ENCODE data around the gene TNF.

The TNF gene

DNA sequence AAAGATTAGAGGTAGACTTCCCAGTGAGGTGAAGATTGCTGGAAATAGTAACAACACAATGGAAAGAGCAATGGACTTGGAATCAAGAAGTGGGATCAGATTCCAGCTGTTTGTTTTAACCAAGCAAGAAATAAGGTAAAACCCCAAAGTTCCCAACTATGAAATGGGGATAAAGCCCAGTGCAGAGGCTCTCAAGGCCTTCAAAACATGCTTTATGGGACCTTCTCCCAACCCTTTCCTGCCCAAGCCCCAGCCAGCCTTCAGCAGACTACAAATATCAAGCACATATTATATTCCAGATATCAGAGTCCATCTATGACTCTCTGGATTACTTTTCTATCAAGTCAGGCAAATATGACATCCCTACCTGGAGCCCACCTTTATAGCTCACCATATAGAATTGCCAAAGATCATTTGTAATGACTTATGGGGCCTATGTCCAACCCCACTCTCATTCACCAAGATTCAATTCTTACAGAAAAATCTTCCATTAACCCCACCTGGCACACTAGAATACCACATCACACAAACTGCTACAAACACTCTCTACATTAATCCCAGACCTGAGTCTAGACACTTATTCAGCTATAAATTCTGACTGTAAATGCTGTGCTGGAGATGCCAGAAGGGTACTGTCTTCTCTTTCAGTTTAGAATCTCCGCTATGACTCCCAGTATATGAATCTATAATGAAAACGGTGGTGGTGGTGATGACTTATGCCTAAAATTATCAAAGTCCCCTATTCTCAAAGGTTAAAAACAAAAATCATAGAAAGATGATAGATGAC, 39.6 kb upstream of the TNF start:
- H3K4me3 ChIP-seq (ENCODE audit: low read length): no peak overlapping the region
- TF ChIP-seq, protein P1, sequence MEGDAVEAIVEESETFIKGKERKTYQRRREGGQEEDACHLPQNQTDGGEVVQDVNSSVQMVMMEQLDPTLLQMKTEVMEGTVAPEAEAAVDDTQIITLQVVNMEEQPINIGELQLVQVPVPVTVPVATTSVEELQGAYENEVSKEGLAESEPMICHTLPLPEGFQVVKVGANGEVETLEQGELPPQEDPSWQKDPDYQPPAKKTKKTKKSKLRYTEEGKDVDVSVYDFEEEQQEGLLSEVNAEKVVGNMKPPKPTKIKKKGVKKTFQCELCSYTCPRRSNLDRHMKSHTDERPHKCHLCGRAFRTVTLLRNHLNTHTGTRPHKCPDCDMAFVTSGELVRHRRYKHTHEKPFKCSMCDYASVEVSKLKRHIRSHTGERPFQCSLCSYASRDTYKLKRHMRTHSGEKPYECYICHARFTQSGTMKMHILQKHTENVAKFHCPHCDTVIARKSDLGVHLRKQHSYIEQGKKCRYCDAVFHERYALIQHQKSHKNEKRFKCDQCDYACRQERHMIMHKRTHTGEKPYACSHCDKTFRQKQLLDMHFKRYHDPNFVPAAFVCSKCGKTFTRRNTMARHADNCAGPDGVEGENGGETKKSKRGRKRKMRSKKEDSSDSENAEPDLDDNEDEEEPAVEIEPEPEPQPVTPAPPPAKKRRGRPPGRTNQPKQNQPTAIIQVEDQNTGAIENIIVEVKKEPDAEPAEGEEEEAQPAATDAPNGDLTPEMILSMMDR (conservative IDR thresholded peaks at IDR 0.05; ENCODE audit: low read depth, low read length): no peak
- DNase-seq (ENCODE audit: low read depth): no peak

GRCh38 chr6:31538805-31539400, 36.5 kb upstream of the TNF start:
- peak overlapping the region; percentile 85 for H3K4me3 ChIP-seq (ENCODE audit: low read length)
- DNase-seq (ENCODE audit: low read depth): no peak
- TF ChIP-seq, protein P1 (conservative IDR thresholded peaks at IDR 0.05; ENCODE audit: low read depth, low read length): no peak

DNA sequence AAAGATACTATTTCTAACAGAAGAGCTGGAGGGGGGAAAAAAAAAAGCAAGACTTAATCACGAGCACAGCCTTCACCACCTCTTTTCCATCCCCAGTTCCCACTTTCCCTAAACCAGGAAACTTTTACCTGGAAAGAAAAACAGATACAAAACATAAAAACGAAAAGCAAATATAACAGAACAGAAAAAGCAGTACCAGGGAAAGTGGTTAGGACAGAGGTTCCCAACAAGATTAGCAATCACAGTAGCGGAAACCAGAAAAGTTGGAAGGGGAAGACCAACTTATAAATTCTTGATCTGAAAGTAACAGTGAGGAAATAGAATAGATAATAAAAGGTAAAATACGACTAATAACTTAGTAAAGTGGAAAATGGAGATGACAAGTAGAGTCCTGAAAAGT, 34.7 kb upstream of the TNF start:
- no peak for DNase-seq (ENCODE audit: low read depth)
- TF ChIP-seq, protein P1 (conservative IDR thresholded peaks at IDR 0.05; ENCODE audit: low read depth, low read length): no peak
- peak overlapping the region; percentile 85 for H3K4me3 ChIP-seq (ENCODE audit: low read length)

GRCh38 chr6:31541059-31541657, 34.2 kb upstream of the TNF start:
- TF ChIP-seq, protein P1 (conservative IDR thresholded peaks at IDR 0.05; ENCODE audit: low read depth, low read length): no peak
- H3K4me3 ChIP-seq (ENCODE audit: low read length): peak overlapping the region; percentile 85
- peak; percentile 19 for DNase-seq (ENCODE audit: low read depth)

DNA sequence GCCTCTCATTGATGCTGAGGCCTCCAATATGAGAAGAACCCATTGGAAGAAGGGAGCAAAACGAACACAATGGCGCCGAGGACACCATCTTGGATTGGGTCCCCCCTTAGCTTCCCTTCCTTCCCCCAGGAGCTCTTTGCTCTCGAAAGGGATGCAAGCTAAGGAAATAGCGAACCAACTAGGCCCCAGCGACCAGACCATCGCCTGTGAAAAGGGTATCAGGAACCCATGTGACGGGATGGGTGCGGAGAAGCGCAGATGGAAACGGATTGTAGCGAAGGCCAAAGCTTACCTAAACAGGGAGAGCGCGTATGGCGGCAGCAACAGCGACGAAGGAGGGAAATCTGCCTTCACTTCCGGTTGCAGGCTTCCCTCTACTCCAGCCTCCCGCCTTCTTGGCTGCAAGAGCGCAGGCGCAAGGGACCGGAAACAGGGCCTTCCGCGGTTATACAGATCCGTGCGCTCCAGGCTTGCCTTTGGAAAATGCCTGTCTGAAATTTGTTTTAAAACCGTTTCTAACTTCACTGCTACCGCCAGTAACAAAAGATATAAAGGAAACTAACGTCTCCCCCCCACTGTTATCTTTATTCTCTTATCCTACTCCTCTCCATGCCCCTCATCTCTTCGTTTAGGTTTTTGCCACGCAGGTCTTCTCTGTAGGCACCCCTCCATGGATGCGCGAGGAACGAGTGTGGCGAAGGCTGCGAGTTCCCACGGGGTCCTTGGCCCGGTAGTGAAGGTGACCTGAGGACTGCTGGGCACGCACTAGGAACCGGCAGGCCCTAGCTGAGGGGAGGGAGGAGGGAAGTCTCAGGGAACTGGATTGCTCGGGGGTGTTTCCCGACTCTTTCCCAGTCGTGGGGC, 33.5 kb upstream of the TNF start, which contains the start of gene DDX39B:
Gene DDX39B, minus strand, starts transcription at position 346 of the 864 bp plus-strand sequence. CDS start 1,471 bp downstream, outside the sequence.
- peak; percentile 92 for DNase-seq (ENCODE audit: low read depth)
- peak within 1 kb of the TSS; percentile 85 for H3K4me3 ChIP-seq (ENCODE audit: low read length)
- TF ChIP-seq, protein P1 (conservative IDR thresholded peaks at IDR 0.05; ENCODE audit: low read depth, low read length): no peak

DNA sequence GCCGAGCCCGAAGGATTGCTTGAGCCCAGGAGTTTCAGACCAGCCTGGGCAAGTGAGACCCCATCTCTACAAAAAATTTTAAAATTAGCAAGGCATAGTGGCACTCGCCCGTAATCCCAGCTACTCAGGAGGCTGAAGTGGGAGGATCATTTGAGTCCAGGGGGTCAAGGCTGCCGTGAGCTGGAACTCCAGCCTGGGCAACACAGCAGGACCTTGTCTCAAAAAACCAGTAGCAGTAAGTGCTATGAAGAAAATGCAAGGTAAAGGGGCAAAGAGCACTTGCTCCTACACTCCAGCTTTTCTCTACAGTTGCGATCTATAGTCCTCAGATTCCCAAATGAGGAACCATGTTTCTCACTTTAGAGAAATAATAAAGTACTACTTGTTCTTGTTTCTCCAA, 31.7 kb upstream of the TNF start:
- no peak overlapping the region for H3K4me3 ChIP-seq (ENCODE audit: low read length)
- TF ChIP-seq, protein P1 (conservative IDR thresholded peaks at IDR 0.05; ENCODE audit: low read depth, low read length): no peak
- no peak for DNase-seq (ENCODE audit: low read depth)

All from retinal pigment epithelial cell (primary cell).